Activated CD8-positive, alpha-beta memory T cell treated with anti-CD3 and anti-CD28 coated beads for 36 hours (primary cell): ENCODE measurements around the gene HCFC1. TPM values are rescaled to one million over a fixed set of nuclear protein-coding genes. Genes with fewer than 3 reads are reported as not detected.

Source experiments
- CTCF ChIA-PET: fragments of 350-600 bp; sonication (Branson Sonifier 250); formaldehyde crosslinking; loops from one replicate; lab custom pipeline; 2021; ENCODE audit warnings: antibody characterized with exemption; lab: Charles Lee
- POLR2A ChIA-PET: fragments of 350-600 bp; sonication (Branson Sonifier 250); formaldehyde crosslinking; loops from one replicate; lab custom pipeline; 2021; ENCODE audit warnings: antibody characterized with exemption; lab: Charles Lee
- total RNA-seq, 2 experiments: library from RNA; stranded (reverse); gene quantifications; one replicate each; pipeline ENCODE4 v1.2.3, GENCODE V29; 2021

HCFC1 gene
- total RNA-seq, 2 experiments from 2014 or later = 136 to 142 TPM

GRCh38 chrX:153925387-153925738 is 46.3 kb downstream of the HCFC1 start:
- ChIA-PET POLR2A (interaction anchor here (1.1 to 2.5 kb wide), 5 partner anchors 11 to 41 kb away, joined by 3 to 12 read pairs (median 4); no protein-coding TSS in a partner anchor), CTCF (interaction anchor here (0.9 to 8.5 kb wide), 4 partner anchors 14 to 57 kb away, joined by 3 to 58 read pairs (median 4); no protein-coding TSS in a partner anchor)

- CTCF ChIA-PET = interaction anchor here (0.7 to 8.5 kb wide), 5 partner anchors 8 to 41 kb away, joined by 3 to 58 read pairs (median 3); partner anchors contain the start of gene RENBP
- POLR2A ChIA-PET = interaction anchor here (0.5 to 2.5 kb wide), 8 partner anchors 13 to 130 kb away, joined by 3 to 12 read pairs (median 4); partner anchors contain the start of genes IDH3G and SSR4
Observed at GRCh38 chrX:153924149-153924861, 47.3 kb downstream of the HCFC1 start.

GRCh38 chrX:153922932-153923857 is 48.4 kb downstream of the HCFC1 start:
- ChIA-PET POLR2A (interaction anchor here (2.5 kb wide), 1 partner anchor 129 kb away, joined by 7 read pairs; the partner anchor contains the start of genes IDH3G and SSR4), CTCF (interaction anchor here (0.6 to 8.5 kb wide), 7 partner anchors 9 to 159 kb away, joined by 3 to 58 read pairs (median 3); partner anchors contain the start of gene PLXNB3)

GRCh38 chrX:153921511-153922446 is 49.8 kb downstream of the HCFC1 start:
- ChIA-PET POLR2A (no interaction called here), CTCF (interaction anchor here (0.5 to 8.5 kb wide), 2 partner anchors 17 to 26 kb away, joined by 3 to 58 read pairs; no protein-coding TSS in a partner anchor)

- ChIA-PET POLR2A (interaction anchor here (0.9 kb wide), 1 partner anchor 46 kb away, joined by 4 read pairs; no protein-coding TSS in a partner anchor), CTCF (no interaction called here)
Observed at GRCh38 chrX:153921070-153921469, 50.5 kb downstream of the HCFC1 start.

GRCh38 chrX:153920546-153920945 is 51.1 kb downstream of the HCFC1 start:
- CTCF ChIA-PET = no interaction called here
- POLR2A ChIA-PET = interaction anchor here (0.9 kb wide), 1 partner anchor 47 kb away, joined by 4 read pairs; no protein-coding TSS in a partner anchor

GRCh38 chrX:153919281-153919680 is 52.3 kb downstream of the HCFC1 start:
- POLR2A ChIA-PET = no interaction called here
- CTCF ChIA-PET = no interaction called here

GRCh38 chrX:153917869-153918268 is 53.7 kb downstream of the HCFC1 start:
- ChIA-PET POLR2A (no interaction called here), CTCF (no interaction called here)

GRCh38 chrX:153913701-153914100 is 57.9 kb downstream of the HCFC1 start:
- CTCF ChIA-PET = no interaction called here
- POLR2A ChIA-PET = no interaction called here

- ChIA-PET CTCF (no interaction called here), POLR2A (no interaction called here)
Observed at GRCh38 chrX:153913211-153913610, 58.4 kb downstream of the HCFC1 start.

- ChIA-PET CTCF (interaction anchor here (1.2 kb wide), 1 partner anchor 11 kb away, joined by 3 read pairs; no protein-coding TSS in a partner anchor), POLR2A (interaction anchor here (2.7 kb wide), 1 partner anchor 14 kb away, joined by 12 read pairs; the partner anchor contains the start of gene ARHGAP4)
Observed at GRCh38 chrX:153911798-153912197, 59.8 kb downstream of the HCFC1 start.

GRCh38 chrX:153910446-153910845 is 61.2 kb downstream of the HCFC1 start:
- POLR2A ChIA-PET = interaction anchor here (0.7 to 2.7 kb wide), 2 partner anchors 15 to 102 kb away, joined by 6 to 12 read pairs; partner anchors contain the start of gene ARHGAP4
- CTCF ChIA-PET = interaction anchor here (0.6 to 1.4 kb wide), 2 partner anchors 12 to 38 kb away, joined by 3 to 5 read pairs; no protein-coding TSS in a partner anchor

GRCh38 chrX:153909980-153910360 is 61.6 kb downstream of the HCFC1 start:
- POLR2A ChIA-PET = interaction anchor here (2.7 kb wide), 1 partner anchor 15 kb away, joined by 12 read pairs; the partner anchor contains the start of gene ARHGAP4
- CTCF ChIA-PET = interaction anchor here (1.4 kb wide), 1 partner anchor 39 kb away, joined by 5 read pairs; no protein-coding TSS in a partner anchor

- POLR2A ChIA-PET = no interaction called here
Observed at GRCh38 chrX:153909024-153909979, 62.3 kb downstream of the HCFC1 start.

GRCh38 chrX:153908219-153908860 is 63.3 kb downstream of the HCFC1 start:
- POLR2A ChIA-PET = no interaction called here

More at GRCh38 chrX:153909024-153909979, 62.3 kb downstream of the HCFC1 start:
- CTCF ChIA-PET = no interaction called here

GRCh38 chrX:153907456-153907855 is 64.2 kb downstream of the HCFC1 start:
- ChIA-PET POLR2A (interaction anchor here (1.3 kb wide), 1 partner anchor 18 kb away, joined by 10 read pairs; the partner anchor contains the start of gene ARHGAP4), CTCF (no interaction called here)

More at GRCh38 chrX:153908219-153908860, 63.3 kb downstream of the HCFC1 start:
- CTCF ChIA-PET = no interaction called here
